T-cell (primary cell): ENCODE data around the gene MAT2A. TPM values are rescaled to one million over a fixed set of nuclear protein-coding genes. Genes with fewer than 3 reads are reported as not detected.

Source experiments
- ATAC-seq, 4 experiments: fragments of 200-7000 bp in 3 of 4; fragments of 150-1000 bp in 1 of 4; cut with Tn5 transposase; replicated peaks in 1 of 4; 1 replicate in 3 of 4; 2 replicates in 1 of 4; pipeline ENCODE4 v1.10.0; 2021; ENCODE audit warnings: moderate library complexity in 3 of 4, mild to moderate bottlenecking in 2 of 4, moderate number of reproducible peaks in 1 of 4
- CTCF ChIA-PET, 2 donors: fragments of 300-600 bp; sonication (Branson Sonifier 250); formaldehyde crosslinking; loops; one replicate each; lab custom pipeline; 2022; ENCODE audit warnings: antibody characterized with exemption in 2 of 2; lab: Charles Lee
- POLR2A ChIA-PET, 2 donors: fragments of 300-600 bp; sonication (Branson Sonifier 250); formaldehyde crosslinking; loops; one replicate each; lab custom pipeline; 2022; ENCODE audit warnings: antibody characterized with exemption in 2 of 2; lab: Charles Lee
- DNase-seq, 35 experiments: peaks; one replicate each; pipeline versions ENCODE4 v3.0.0 to v3.0.0-alpha.2; 2013 to 2023
- H3K27ac ChIP-seq: one replicate; pipeline ENCODE4 v1.5.1; 2013; ENCODE audit warnings: low read length
- H3K27me3 ChIP-seq, 2 experiments: replicated peaks in 1 of 2; 1 replicate in 1 of 2; 2 replicates in 1 of 2; pipeline versions ENCODE4 v1.6.1 to v1.7.0; 2013; ENCODE audit warnings: low read length in 1 of 2, mixed read lengths in 1 of 2; ENCODE audit not compliant: control insufficient read depth in 2 of 2, insufficient read depth in 2 of 2; ENCODE audit errors: extremely low read depth in 1 of 2
- H3K36me3 ChIP-seq, 2 donors: 1 replicate in 1 of 2; 2 replicates in 1 of 2; pipeline versions ENCODE4 v1.6.1 to v1.7.0; 2013; ENCODE audit warnings: low read length in 1 of 2; ENCODE audit not compliant: control insufficient read depth in 2 of 2, insufficient read depth in 1 of 2; ENCODE audit errors: extremely low read depth in 1 of 2
- H3K4me1 ChIP-seq, 2 experiments: 1 replicate in 1 of 2; 2 replicates in 1 of 2; pipeline versions ENCODE4 v1.6.1 to v1.7.0; 2013; ENCODE audit warnings: low read length in 2 of 2, mixed read lengths in 1 of 2; ENCODE audit not compliant: insufficient read depth in 2 of 2, control insufficient read depth in 1 of 2; ENCODE audit errors: extremely low read depth in 1 of 2
- H3K4me3 ChIP-seq, 2 donors: 1 replicate in 1 of 2; 2 replicates in 1 of 2; pipeline versions ENCODE4 v1.5.1 to v1.7.0; 2013; ENCODE audit warnings: mild to moderate bottlenecking in 2 of 2, low read length in 1 of 2, moderate library complexity in 1 of 2; ENCODE audit not compliant: control insufficient read depth in 1 of 2; ENCODE audit errors: extremely low read depth in 1 of 2
- H3K9me3 ChIP-seq: 2 replicates; pipeline ENCODE4 v1.7.0; 2013
- H3K27ac Mint-ChIP-seq, 2 donors: one replicate each; pipeline ENCODE4 v1.8.0; 2020 to 2021; ENCODE audit warnings: mild to moderate bottlenecking in 2 of 2, mixed read lengths in 2 of 2
- H3K27me3 Mint-ChIP-seq, 2 donors: one replicate each; pipeline ENCODE4 v1.8.0; 2021 to 2022; ENCODE audit warnings: mixed read lengths in 2 of 2
- H3K36me3 Mint-ChIP-seq: one replicate; pipeline ENCODE4 v1.8.0; 2021; ENCODE audit warnings: mixed read lengths
- H3K4me1 Mint-ChIP-seq, 3 donors: one replicate each; pipeline ENCODE4 v1.8.0; 2020 to 2022; ENCODE audit warnings: mixed read lengths in 3 of 3, mild to moderate bottlenecking in 1 of 3
- H3K4me3 Mint-ChIP-seq, 3 donors: one replicate each; pipeline ENCODE4 v1.8.0; 2020 to 2022; ENCODE audit warnings: mild to moderate bottlenecking in 3 of 3, mixed read lengths in 3 of 3, moderate library complexity in 3 of 3
- H3K9me3 Mint-ChIP-seq, 3 donors: one replicate each; pipeline ENCODE4 v1.8.0; 2020 to 2022; ENCODE audit warnings: mixed read lengths in 3 of 3
- WGBS: methylation state at CpG from one replicate; pipeline ENCODE4 v1.1.5; 2013; ENCODE audit warnings: missing lambda C conversion rate; ENCODE audit not compliant: insufficient coverage; 5-methylcytosine and 5-hydroxymethylcytosine counted together
- total RNA-seq, 35 experiments: library from RNA in 6 of 35; stranded (reverse) in 6 of 35; fragments of 120-200 nt in 1 of 35; gene quantifications; one replicate each; pipeline versions ENCODE4 v1.2.1 to v1.2.4 and lab custom pipeline; 2013 to 2026

MAT2A gene
- total RNA-seq, 5 donors from 2014 or later (not counting 1 experiment from before 2014, with no cell fraction given): 110 to 184 (median 165) TPM

DNA sequence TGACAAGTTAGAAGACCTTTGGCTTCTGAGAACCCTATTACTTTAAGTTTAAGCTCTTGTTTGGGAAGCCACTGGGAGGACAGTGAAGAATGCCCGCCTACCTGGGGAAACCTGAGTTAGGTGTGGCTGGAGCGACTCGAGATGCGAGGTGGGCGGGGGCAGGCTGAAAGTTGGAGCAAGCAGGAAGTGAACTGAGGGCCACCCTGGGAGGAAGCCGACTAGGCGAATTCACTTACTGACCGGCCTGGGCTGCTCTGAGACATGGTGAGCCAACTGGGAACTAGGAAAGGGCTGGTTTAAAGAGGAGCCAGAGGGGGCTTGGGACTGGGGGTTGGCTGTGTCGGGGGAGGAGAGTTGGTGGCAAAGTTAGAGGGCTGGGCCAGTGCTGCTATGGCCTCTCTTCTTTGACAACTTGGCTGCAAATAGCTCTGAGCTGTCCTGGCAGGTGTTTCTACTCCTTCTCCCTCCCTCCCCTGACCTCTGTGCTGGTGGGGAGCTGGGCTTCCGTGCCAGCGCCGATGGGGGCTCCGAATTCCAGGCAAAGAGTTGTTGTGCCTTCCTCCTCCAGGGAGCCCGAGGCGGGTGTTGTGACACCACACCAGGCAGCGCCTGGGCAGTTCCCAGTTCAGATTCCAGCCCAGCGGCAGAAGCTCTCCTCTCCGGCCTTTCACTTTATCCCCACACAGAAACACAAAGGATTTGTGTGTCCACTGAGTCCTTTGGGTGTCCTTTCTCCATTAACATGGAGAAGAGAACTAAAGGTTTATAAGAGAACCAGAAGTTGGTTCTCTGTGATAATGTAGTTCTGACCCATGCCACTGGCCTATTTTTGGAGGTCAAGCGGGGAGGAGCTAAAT lies 38.6 kb downstream of the MAT2A start, which contains the start of gene VAMP8:
Gene VAMP8 (plus strand): TSS at position 201 of the 857 bp plus-strand sequence. CDS start 61 bp downstream, at position 262.
- Histone ChIP-seq H3K36me3 (peaks cover 11 to 14% of the 10 kb centered on the region in 2 donors), H3K4me3 (peak within 1 kb of the TSS; percentile 60 to 71), H3K27ac (peak within 1 kb of the TSS; percentile 55), H3K4me1 (peaks cover 13 to 40% of the 10 kb centered on the region in 2 experiments), H3K9me3 (no peaks in the 10 kb centered on the region), H3K27me3 (peaks cover 0 to 2% of the 10 kb centered on the region in 2 experiments)
- POLR2A ChIA-PET: interaction anchor here (0.6 to 1.5 kb wide), 3 partner anchors 17 to 856 kb away, joined by 3 to 4 read pairs (median 3); partner anchors contain the start of genes GGCX (in 1 of the 2) and RNF181 (in 1 of the 2)
- Mint-ChIP-seq H3K9me3 (no peaks in the 10 kb centered on the region), H3K4me3 (peak within 1 kb of the TSS; percentile 93 to 96 (median 94)), H3K4me1 (peaks cover 36 to 50% (median 45%) of the 10 kb centered on the region in 3 donors), H3K27ac (peak within 1 kb of the TSS; percentile 86 to 98), H3K27me3 (no peaks in the 10 kb centered on the region), H3K36me3 (peaks cover 17% of the 10 kb centered on the region)
- 0% methylated on average over 13 of the region's 19 CpGs for WGBS
- DNase-seq (peak; percentile 7 to 75 (median 48)), ATAC-seq (peak; percentile 85 to 92 (median 88))
- CTCF ChIA-PET: interaction anchor here (0.6 to 2.1 kb wide), 7 partner anchors 10 to 186 kb away, joined by 3 to 9 read pairs (median 6); no protein-coding TSS in a partner anchor

DNA sequence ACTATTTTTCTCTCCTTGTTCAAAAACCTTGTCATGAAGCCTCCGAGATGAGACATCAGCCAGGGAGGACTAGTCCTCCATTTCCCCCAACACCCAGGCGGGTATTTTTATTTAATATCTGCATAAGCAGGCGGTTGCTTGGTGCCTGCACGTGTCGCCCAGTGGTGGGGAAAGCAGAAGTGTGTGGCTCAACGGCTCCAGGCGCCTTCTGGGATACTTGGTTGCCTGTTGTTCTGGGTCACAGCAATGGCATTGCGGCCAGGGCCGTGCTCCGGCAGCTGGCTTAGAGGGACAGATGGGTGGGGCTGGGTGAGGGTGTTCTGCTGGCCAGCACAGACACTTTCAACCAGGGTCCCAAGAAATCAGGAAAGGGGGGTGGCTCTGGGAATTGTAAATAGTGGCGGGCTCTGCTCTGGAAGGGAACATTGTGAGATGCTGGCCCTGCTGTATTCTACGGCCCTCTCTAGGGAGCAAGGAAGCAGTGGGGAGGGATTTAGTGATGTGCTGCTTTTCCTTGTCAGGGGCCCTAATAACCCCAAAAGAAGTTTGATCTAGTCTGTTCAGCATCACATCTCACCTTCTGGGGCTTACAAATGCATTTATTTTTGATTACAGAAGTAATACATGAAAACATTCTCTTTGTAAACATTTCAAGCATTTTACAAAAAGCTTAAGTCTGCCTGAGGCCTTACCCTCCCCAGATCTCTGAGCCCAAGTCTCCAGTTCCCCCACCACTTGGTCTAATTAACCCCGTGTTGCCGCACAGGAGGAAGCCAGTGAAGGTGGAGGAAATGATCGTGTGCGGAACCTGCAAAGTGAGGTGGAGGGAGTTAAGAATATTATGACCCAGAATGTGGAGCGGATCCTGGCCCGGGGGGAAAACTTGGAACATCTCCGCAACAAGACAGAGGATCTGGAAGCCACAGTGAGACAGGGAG lies 39.5 kb downstream of the MAT2A start:
- H3K36me3 Mint-ChIP-seq: peaks cover 18% of the 10 kb centered on the region
- no peaks in the 10 kb centered on the region for H3K9me3 Mint-ChIP-seq
- ChIA-PET CTCF (interaction anchor here (0.6 to 2.1 kb wide), 2 partner anchors 9 to 16 kb away, joined by 3 to 8 read pairs; no protein-coding TSS in a partner anchor), POLR2A (interaction anchor here (0.5 to 1.5 kb wide), 4 partner anchors 16 to 855 kb away, joined by 3 to 4 read pairs (median 3); partner anchors contain the start of genes GGCX (in 1 of the 2) and RNF181 (in 1 of the 2))
- H3K4me1 Mint-ChIP-seq: peaks cover 41 to 55% (median 50%) of the 10 kb centered on the region in 3 donors
- H3K36me3 ChIP-seq: peaks cover 11 to 16% of the 10 kb centered on the region in 2 donors
- peak in 6 of 35 experiments; percentile 14 to 37 (median 17) for DNase-seq
- H3K27me3 Mint-ChIP-seq: no peaks in the 10 kb centered on the region
- peaks cover 16 to 48% of the 10 kb centered on the region in 2 experiments for H3K4me1 ChIP-seq
- H3K4me3 Mint-ChIP-seq: peak overlapping the region; percentile 93 to 96 (median 94)
- peaks cover 0 to 2% of the 10 kb centered on the region in 2 experiments for H3K27me3 ChIP-seq
- H3K27ac ChIP-seq: peak overlapping the region; percentile 55
- H3K4me3 ChIP-seq: peak overlapping the region; percentile 60 to 71
- no peaks in the 10 kb centered on the region for H3K9me3 ChIP-seq
- ATAC-seq: peak; percentile 40 to 52 (median 48)
- 16% methylated on average over 11 of the region's 19 CpGs for WGBS
- peak overlapping the region; percentile 86 to 98 for H3K27ac Mint-ChIP-seq

DNA sequence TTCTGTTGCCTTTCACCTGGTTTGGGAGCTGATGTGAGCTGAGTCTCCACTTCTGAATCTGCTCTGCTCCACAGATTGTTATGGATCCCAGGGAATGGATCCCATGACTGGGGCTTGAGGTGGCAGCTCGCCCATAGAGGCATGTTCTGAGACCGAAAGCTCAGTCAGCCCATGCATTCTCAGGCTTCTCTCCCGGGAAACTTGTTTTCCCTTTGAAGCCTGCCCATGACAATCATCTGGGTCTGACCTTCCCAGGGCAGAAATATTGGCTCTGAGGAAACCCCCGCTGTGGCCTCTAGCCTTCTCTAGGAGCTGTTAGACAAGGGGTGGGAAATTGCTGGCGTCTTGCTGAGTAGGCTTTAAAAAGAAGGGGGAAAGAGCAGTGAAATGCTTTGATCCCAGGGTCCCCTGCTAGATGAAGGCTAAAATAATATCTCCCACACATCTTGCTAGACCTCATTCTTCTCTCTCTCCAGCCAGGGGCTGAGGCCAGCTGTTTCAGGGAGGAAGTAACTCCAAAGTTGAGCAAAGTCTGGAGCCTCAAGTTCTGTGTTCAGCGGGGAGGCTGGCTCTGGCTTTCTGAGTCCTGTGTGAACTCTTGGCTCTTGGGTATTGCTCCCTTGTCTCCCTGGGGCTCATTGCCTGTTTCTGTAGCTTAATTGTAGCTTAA lies 40.4 kb downstream of the MAT2A start:
- POLR2A ChIA-PET: interaction anchor here (0.5 to 0.6 kb wide), 3 partner anchors 33 to 1889 kb away, joined by 3 read pairs; partner anchors contain the start of gene C2orf68 (in 1 of the 2)
- peak overlapping the region; percentile 55 for H3K27ac ChIP-seq
- H3K4me3 ChIP-seq: peak overlapping the region; percentile 60 to 71
- no peaks in the 10 kb centered on the region for H3K9me3 ChIP-seq
- Mint-ChIP-seq H3K4me1 (peaks cover 47 to 61% (median 56%) of the 10 kb centered on the region in 3 donors), H3K27me3 (no peaks in the 10 kb centered on the region), H3K27ac (peak overlapping the region; percentile 86 to 98), H3K9me3 (no peaks in the 10 kb centered on the region), H3K36me3 (peaks cover 18% of the 10 kb centered on the region), H3K4me3 (peak overlapping the region; percentile 93 to 96 (median 94))
- H3K4me1 ChIP-seq: peaks cover 21 to 55% of the 10 kb centered on the region in 2 experiments
- DNase-seq (no peak), ATAC-seq (no peak)
- H3K36me3 ChIP-seq: peaks cover 11 to 16% of the 10 kb centered on the region in 2 donors
- peaks cover 0 to under 1% of the 10 kb centered on the region in 2 experiments for H3K27me3 ChIP-seq
- WGBS: 77% methylated on average over 4 of the region's 6 CpGs
- CTCF ChIA-PET: interaction anchor here in 1 of 2 donors (0.6 kb wide), 1 partner anchor 13 kb away, joined by 4 read pairs; no protein-coding TSS in a partner anchor

DNA sequence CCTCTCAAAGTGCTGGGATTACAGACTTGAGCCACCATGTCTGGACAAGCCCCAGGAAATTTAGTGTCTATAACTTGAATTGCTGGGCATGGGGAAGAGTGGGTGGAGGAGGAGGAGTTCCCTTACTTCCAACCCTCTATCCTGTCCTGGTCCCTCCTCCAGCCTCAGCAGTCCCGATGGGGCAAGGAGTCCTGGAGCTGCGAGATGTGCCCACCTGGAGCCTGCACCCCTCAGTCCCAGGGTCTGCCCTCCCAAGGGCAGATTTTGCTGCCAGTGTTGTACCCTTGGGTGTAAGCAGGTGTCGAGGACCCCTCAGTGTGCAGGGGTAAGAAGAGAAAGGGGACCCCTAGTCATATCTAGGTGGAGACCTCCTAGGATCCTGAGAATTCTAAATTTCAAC lies 41.2 kb downstream of the MAT2A start:
- Mint-ChIP-seq H3K36me3 (peaks cover 18% of the 10 kb centered on the region), H3K9me3 (no peaks in the 10 kb centered on the region), H3K4me3 (peak overlapping the region in 1 of 3 donors; percentile 96), H3K4me1 (peaks cover 51 to 68% (median 63%) of the 10 kb centered on the region in 3 donors), H3K27me3 (no peaks in the 10 kb centered on the region), H3K27ac (peak overlapping the region; percentile 71 to 98)
- DNase-seq (no peak), ATAC-seq (no peak)
- Histone ChIP-seq H3K36me3 (peaks cover 11 to 16% of the 10 kb centered on the region in 2 donors), H3K27ac (no peak overlapping the region), H3K9me3 (no peaks in the 10 kb centered on the region), H3K4me1 (peaks cover 27 to 63% of the 10 kb centered on the region in 2 experiments), H3K27me3 (no peaks in the 10 kb centered on the region), H3K4me3 (no peak overlapping the region)
- ChIA-PET CTCF (interaction anchor here (0.5 to 0.6 kb wide), 2 partner anchors 12 to 37 kb away, joined by 4 read pairs; no protein-coding TSS in a partner anchor), POLR2A (no interaction called here)
- 86% methylated on average over 1 of the region's 3 CpGs for WGBS

DNA sequence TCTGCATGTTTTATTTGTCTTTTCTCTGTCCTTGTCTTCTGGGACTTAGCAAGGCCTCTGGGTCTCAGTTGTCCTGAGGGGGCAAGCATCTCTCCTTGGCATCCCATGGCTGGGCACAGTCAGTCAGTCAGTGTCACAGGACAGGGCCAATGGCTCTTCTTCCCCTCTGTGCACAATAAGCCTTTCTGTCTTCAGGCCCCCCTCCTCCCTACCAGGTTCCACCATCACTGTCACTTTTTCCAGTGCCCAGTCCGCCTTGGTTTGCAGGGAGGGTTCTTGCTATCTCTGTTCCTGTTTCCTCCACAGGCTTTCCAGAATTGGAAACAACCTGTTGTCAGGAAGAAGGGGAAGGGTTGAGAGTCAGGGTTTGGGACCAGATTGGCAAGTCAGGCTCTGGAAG lies 43.5 kb downstream of the MAT2A start:
- H3K27ac ChIP-seq: peak overlapping the region; percentile 82
- no CpG with 5 or more reads among the region's 1 CpG for WGBS
- ATAC-seq: no peak
- no peak overlapping the region for H3K4me3 ChIP-seq
- peaks cover 35 to 65% of the 10 kb centered on the region in 2 experiments for H3K4me1 ChIP-seq
- H3K27me3 ChIP-seq: no peaks in the 10 kb centered on the region
- no peaks in the 10 kb centered on the region for H3K9me3 ChIP-seq
- H3K4me3 Mint-ChIP-seq: peak overlapping the region in 2 of 3 donors; percentile 17 to 34
- POLR2A ChIA-PET: interaction anchor here in 1 of 2 donors (0.8 to 1.4 kb wide), 2 partner anchors 12 to 13 kb away, joined by 3 read pairs; partner anchors contain the start of gene RNF181
- no peaks in the 10 kb centered on the region for H3K9me3 Mint-ChIP-seq
- H3K27me3 Mint-ChIP-seq: no peaks in the 10 kb centered on the region
- CTCF ChIA-PET: no interaction called here
- H3K36me3 ChIP-seq: peaks cover 11 to 16% of the 10 kb centered on the region in 2 donors
- H3K4me1 Mint-ChIP-seq: peaks cover 63 to 77% (median 71%) of the 10 kb centered on the region in 3 donors
- peaks cover 18% of the 10 kb centered on the region for H3K36me3 Mint-ChIP-seq
- no peak for DNase-seq
- H3K27ac Mint-ChIP-seq: peak overlapping the region; percentile 78 to 86
